HCT116 (cell line): Measurements from ENCODE around the gene NLRP10. TPM values are rescaled to one million over a fixed set of nuclear protein-coding genes. Genes with fewer than 3 reads are reported as not detected.

Source experiments
- ATAC-seq: fragments of 200-7000 bp; cut with Tn5 transposase; 2 replicates; pipeline ENCODE4 v1.9.1; 2020; ENCODE audit warnings: mild to moderate bottlenecking, moderate library complexity
- BruUV-seq: library from RNA; stranded (reverse); fragments of 400-500 nt; replicated peaks from 2 replicates; lab custom pipeline; 2021; lab: Mats Ljungman, UMichigan
- CTCF ChIA-PET: fragments of 300-600 bp; sonication (Branson Sonifier 250); formaldehyde crosslinking; loops from one replicate; lab custom pipeline; 2021; ENCODE audit warnings: antibody characterized with exemption; lab: Charles Lee
- POLR2A ChIA-PET: fragments of 300-600, 350-600 bp; sonication (Branson Sonifier 250); formaldehyde crosslinking; loops from one replicate; lab custom pipeline; 2021; ENCODE audit warnings: antibody characterized with exemption; lab: Charles Lee
- RAD21 ChIA-PET, 2 experiments: fragments of 300-600 bp; sonication (Branson Sonifier 250); formaldehyde crosslinking; loops; one replicate each; lab custom pipeline; 2023; ENCODE audit warnings: low total read pairs in 2 of 2; ENCODE audit not compliant: uncharacterized antibody in 2 of 2, unreplicated experiment in 2 of 2, low non-redundant PET in 1 of 2; lab: Charles Lee
- DNase-seq: peaks from one replicate; pipeline ENCODE4 v3.0.0-alpha.2; 2010; ENCODE audit warnings: low read depth, low spot score
- H2AFZ ChIP-seq: fragments of 200-600 bp; shearing (Covaris generic), sonication (generic); 2 replicates; pipeline ENCODE4 v1.6.1; 2017; ENCODE audit warnings: low read depth, mixed run types, mixed read lengths, antibody characterized with exemption, low read length; ENCODE audit not compliant: poor library complexity, severe bottlenecking
- H3K27ac ChIP-seq: 2 replicates; pipeline ENCODE4 v1.5.1; 2012; ENCODE audit warnings: low read depth, low read length
- H3K27me3 ChIP-seq: fragments of 200-600 bp; sonication (generic); 2 replicates; pipeline ENCODE4 v1.6.1; 2016; ENCODE audit warnings: mixed run types, low read length, mixed read lengths; ENCODE audit not compliant: insufficient read depth
- H3K36me3 ChIP-seq, 2 experiments: fragments of 200-500 bp in 1 of 2; fragments of 200-600 bp in 1 of 2; sonication (Bioruptor generic) in 1 of 2; sonication (generic) in 1 of 2; 2 replicates each; pipeline versions ENCODE4 v1.5.1 to v1.6.1; 2014 to 2016; ENCODE audit warnings: low read length in 2 of 2, inconsistent platforms in 1 of 2, mixed read lengths in 1 of 2, mixed run types in 1 of 2; ENCODE audit not compliant: insufficient read depth in 2 of 2, control insufficient read depth in 1 of 2
- H3K4me1 ChIP-seq, 2 experiments: fragments of 200-600 bp in 1 of 2; sonication (generic) in 1 of 2; 2 replicates each; pipeline versions ENCODE4 v1.5.1 to v1.6.1; 2012 to 2017; ENCODE audit warnings: low read length in 2 of 2, inconsistent platforms in 1 of 2, mild to moderate bottlenecking in 1 of 2, mixed read lengths in 1 of 2, mixed run types in 1 of 2, moderate library complexity in 1 of 2; ENCODE audit not compliant: insufficient read depth in 2 of 2, control insufficient read depth in 1 of 2
- H3K4me2 ChIP-seq: fragments of 200-600 bp; sonication (generic); 2 replicates; pipeline ENCODE4 v1.6.1; 2017; ENCODE audit warnings: mixed run types, low read length, mixed read lengths
- H3K4me3 ChIP-seq, 2 experiments: fragments of 200-600 bp in 1 of 2; sonication (generic) in 1 of 2; replicated peaks in 1 of 2; 2 replicates each; pipeline ENCODE4 v1.5.1; 2011 to 2016; ENCODE audit warnings: low read length in 2 of 2, control low read depth in 1 of 2, low read depth in 1 of 2, mild to moderate bottlenecking in 1 of 2, mixed read lengths in 1 of 2, mixed run types in 1 of 2
- H3K79me2 ChIP-seq: fragments of 200-600 bp; sonication (generic); 2 replicates; pipeline ENCODE4 v1.6.1; 2017; ENCODE audit warnings: mild to moderate bottlenecking, mixed run types, low read length, moderate library complexity, mixed read lengths; ENCODE audit not compliant: insufficient read depth
- H3K9ac ChIP-seq: fragments of 200-600 bp; sonication (generic); 2 replicates; pipeline ENCODE4 v1.6.1; 2016; ENCODE audit warnings: low read length, mixed read lengths
- H3K9me2 ChIP-seq: fragments of 200-600 bp; sonication (generic), shearing (Covaris generic); 2 replicates; pipeline ENCODE4 v1.6.1; 2017; ENCODE audit warnings: mixed run types, mild to moderate bottlenecking, moderate library complexity; ENCODE audit not compliant: insufficient read depth
- H3K9me3 ChIP-seq, 2 experiments: fragments of 200-500 bp in 1 of 2; fragments of 200-600 bp in 1 of 2; sonication (Bioruptor generic) in 1 of 2; sonication (generic) in 1 of 2; 2 replicates each; pipeline ENCODE4 v1.6.1; 2014 to 2017; ENCODE audit warnings: low read length in 2 of 2, mixed read lengths in 2 of 2, inconsistent platforms in 1 of 2, low read depth in 1 of 2, mild to moderate bottlenecking in 1 of 2, mixed run types in 1 of 2, moderate library complexity in 1 of 2; ENCODE audit not compliant: control insufficient read depth in 1 of 2, insufficient read depth in 1 of 2
- H4K20me1 ChIP-seq: fragments of 200-600 bp; sonication (generic), shearing (Covaris generic); 2 replicates; pipeline ENCODE4 v1.6.1; 2017; ENCODE audit warnings: mixed run types, mild to moderate bottlenecking, moderate library complexity; ENCODE audit not compliant: insufficient read depth
- ATF3 ChIP-seq: IDR thresholded peaks from 2 replicates; pipeline ENCODE4 v1.6.1; 2012
- CBX3 ChIP-seq: IDR thresholded peaks from 2 replicates; pipeline ENCODE4 v1.6.1; 2012; ENCODE audit warnings: low read depth
- EGR1 ChIP-seq: IDR thresholded peaks from 2 replicates; pipeline ENCODE4 v1.6.1; 2012; ENCODE audit warnings: low read depth
- ELF1 ChIP-seq: IDR thresholded peaks from 2 replicates; pipeline ENCODE4 v1.6.1; 2012; ENCODE audit warnings: low read depth, borderline replicate concordance
- EZH2 ChIP-seq: fragments of 200-600 bp; sonication (generic); IDR thresholded peaks from 2 replicates; pipeline ENCODE4 v1.6.1; 2017; ENCODE audit warnings: antibody characterized with exemption, mixed run types
- EZH2phosphoT487 ChIP-seq: fragments of 200-600 bp; IDR thresholded peaks from 2 replicates; pipeline ENCODE4 v1.6.1; 2018; ENCODE audit warnings: antibody characterized with exemption, borderline replicate concordance
- FOSL1 ChIP-seq: IDR thresholded peaks from 2 replicates; pipeline ENCODE4 v1.6.1; 2012; ENCODE audit warnings: low read depth
- MAX ChIP-seq: IDR thresholded peaks from 2 replicates; pipeline ENCODE4 v1.6.1; 2012
- POLR2A ChIP-seq: IDR thresholded peaks from 2 replicates; pipeline ENCODE4 v1.7.0; 2011; ENCODE audit warnings: borderline replicate concordance; ENCODE audit not compliant: insufficient read depth, insufficient read length; ENCODE audit errors: extremely low read depth
- RAD21 ChIP-seq: IDR thresholded peaks from 2 replicates; pipeline ENCODE4 v1.6.1; 2012; ENCODE audit warnings: low read depth, mild to moderate bottlenecking
- REST ChIP-seq: IDR thresholded peaks from 2 replicates; pipeline ENCODE4 v1.6.1; 2012; ENCODE audit warnings: low read depth
- SRF ChIP-seq: IDR thresholded peaks from 2 replicates; pipeline ENCODE4 v1.6.1; 2012; ENCODE audit warnings: low read depth
- ZFX ChIP-seq: fragments of 450-650 bp; IDR thresholded peaks from 2 replicates; pipeline ENCODE4 v1.6.1; 2017
- intact Hi-C: fragments of 100-400 bp; cut with micrococcal nuclease; formaldehyde crosslinking; loops from 2 replicates; pipeline ENCODE4 v1.10.0; 2022
- total RNA-seq: library from RNA; stranded (reverse); gene quantifications from one replicate; pipeline ENCODE4 v1.2.1, GENCODE V29; 2021; ENCODE audit not compliant: unreplicated experiment

NLRP10 gene
- total RNA-seq, 1 experiment from 2014 or later, result not detected

GRCh38 chr11:7924536-7924935, 40.7 kb downstream of the NLRP10 start:
- no peak overlapping the region for H3K27ac ChIP-seq
- ChIA-PET POLR2A (no interaction called here), RAD21 (no interaction called here), CTCF (no interaction called here)
- H3K4me2 ChIP-seq, result no peak overlapping the region
- peaks cover 11% of the 10 kb centered on the region for H3K27me3 ChIP-seq
- H3K9me2 ChIP-seq, result no peaks in the 10 kb centered on the region
- no peak overlapping the region for H3K9ac ChIP-seq
- no peaks in the 10 kb centered on the region for H3K4me1 ChIP-seq
- TF ChIP-seq ZFX (no peak), SRF (no peak), EZH2 (no peak), MAX (no peak), REST (no peak), POLR2A (no peak), RAD21 (no peak), EGR1 (no peak), ATF3 (no peak), ELF1 (no peak), EZH2phosphoT487 (no peak), FOSL1 (no peak), CBX3 (no peak)
- ATAC-seq (no peak), DNase-seq (no peak)
- H3K9me3 ChIP-seq, result no peaks in the 10 kb centered on the region
- intact Hi-C loops, result no loop called here
- H4K20me1 ChIP-seq, result no peaks in the 10 kb centered on the region
- BruUV-seq, result no TSS peak
- H3K79me2 ChIP-seq, result no peaks in the 10 kb centered on the region
- no peaks in the 10 kb centered on the region for H3K36me3 ChIP-seq
- H2AFZ ChIP-seq, result no peak overlapping the region
- H3K4me3 ChIP-seq, result no peak overlapping the region
